ENCODE measurements around the gene DUSP5. TPM values are rescaled to one million over a fixed set of nuclear protein-coding genes. Genes with fewer than 3 reads are reported as not detected.

DUSP5 gene
- total RNA-seq, 1 experiment from 2014 or later, result 30.1 TPM

DNA sequence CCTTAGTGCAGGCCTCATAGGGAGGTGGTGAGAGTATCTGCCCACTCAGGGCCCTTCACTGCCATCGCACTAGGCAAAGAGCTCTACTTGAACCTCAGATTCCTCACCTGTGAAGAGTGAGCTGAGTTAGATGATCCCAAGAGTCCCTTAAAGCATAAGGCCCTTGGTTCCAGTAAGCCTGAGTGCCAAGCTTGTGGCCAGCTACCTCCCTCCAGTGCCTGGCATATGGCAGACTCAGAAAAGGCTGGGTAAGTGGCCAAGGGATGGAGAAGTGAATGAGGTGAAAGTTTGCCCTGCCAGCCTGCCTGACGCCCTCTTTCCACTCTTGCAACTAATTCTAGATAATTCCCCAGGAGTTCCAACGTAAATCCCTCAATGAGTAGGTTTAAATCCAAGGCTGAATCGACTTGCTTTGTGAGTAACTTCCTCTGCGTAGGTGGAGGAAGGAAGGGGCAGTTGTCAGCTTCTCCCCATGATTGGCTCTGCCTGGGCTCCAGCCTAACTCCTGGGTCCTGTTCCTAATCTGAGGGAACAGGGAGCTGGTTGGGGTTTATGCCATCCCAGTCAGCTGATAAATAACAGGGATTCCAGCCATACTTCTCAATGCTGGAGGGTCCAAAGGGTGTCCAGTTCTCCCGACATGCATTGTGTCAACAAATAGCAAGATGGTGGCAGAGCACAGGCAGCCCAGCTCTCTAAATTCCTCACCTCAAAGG, 14.2 kb downstream of the DUSP5 start:
- ATAC-seq, result no peak
- in situ Hi-C loops (cut with HindIII; ENCODE audit: low pct_unique_long_range_greater_than_20kb, low sequenced_read_pairs), result no loop called here

DNA sequence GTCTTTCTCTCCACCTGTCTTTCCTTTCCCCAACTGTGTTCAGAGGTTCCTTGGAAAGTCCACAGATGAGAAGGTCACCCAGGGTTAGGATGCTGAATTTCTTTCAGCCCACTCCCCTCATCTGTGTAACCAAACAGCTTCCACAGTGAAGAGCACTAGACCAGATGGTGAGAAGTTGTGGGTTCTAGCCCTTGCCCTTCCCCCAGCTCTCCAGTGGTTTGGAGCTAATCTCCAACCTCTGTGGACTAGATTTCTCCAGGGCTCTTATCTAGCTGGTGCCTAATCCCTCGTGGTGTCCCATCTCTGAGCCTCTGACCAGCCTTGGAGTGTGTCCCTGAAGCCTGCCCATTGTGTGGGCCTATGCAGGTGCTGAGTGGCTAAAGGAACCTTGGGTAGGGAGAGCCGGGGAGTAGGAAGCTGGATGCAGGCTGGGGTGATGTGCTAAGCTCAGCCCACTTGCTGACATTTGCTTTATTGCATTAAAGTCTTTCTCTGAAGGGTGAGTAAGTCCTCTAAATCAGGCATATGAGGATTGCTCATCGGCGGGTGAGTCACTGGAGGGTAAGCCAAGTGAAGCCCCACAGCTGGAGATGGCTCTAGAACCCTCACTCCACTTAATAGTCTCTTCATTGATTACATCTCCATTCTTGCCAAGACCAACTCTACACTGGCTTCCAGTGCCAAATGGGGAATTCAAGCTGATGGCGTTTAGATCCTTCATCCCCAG, 14.9 kb downstream of the DUSP5 start:
- no peaks in the 10 kb centered on the region for H3K27me3 ChIP-seq (ENCODE audit: control insufficient read depth, insufficient read depth, low read length)
- intact Hi-C loops (cut with micrococcal nuclease; ENCODE audit: unreplicated experiment) (no loop called here), in situ Hi-C loops (cut with HindIII; ENCODE audit: low pct_unique_long_range_greater_than_20kb, low sequenced_read_pairs) (no loop called here)
- CTCF ChIA-PET, result interaction anchor here (1.1 kb wide), 1 partner anchor 34 kb away, joined by 3 read pairs; no protein-coding TSS in a partner anchor
- ATAC-seq, result peak; percentile 67
- H3K4me1 ChIP-seq (ENCODE audit: control insufficient read depth, insufficient read depth, low read length), result peaks cover 4% of the 10 kb centered on the region; the same call in 1 of the 2 replicates
- POLR2A ChIA-PET, result no interaction called here
- H3K36me3 ChIP-seq (ENCODE audit: control insufficient read depth, insufficient read depth, low read length), result peaks cover 6% of the 10 kb centered on the region; the same call in 1 of the 2 replicates
- no peak overlapping the region for H3K27ac ChIP-seq (ENCODE audit: low read length)
- BruUV-seq (replicated peaks), result no TSS peak
- H3K4me3 ChIP-seq (ENCODE audit: low read depth in 2 of 2, low read length in 2 of 2), result no peak overlapping the region
- H3K9me3 ChIP-seq (ENCODE audit: control insufficient read depth, insufficient read depth, low read depth, low read length), result no peaks in the 10 kb centered on the region
- TF ChIP-seq, protein P1, sequence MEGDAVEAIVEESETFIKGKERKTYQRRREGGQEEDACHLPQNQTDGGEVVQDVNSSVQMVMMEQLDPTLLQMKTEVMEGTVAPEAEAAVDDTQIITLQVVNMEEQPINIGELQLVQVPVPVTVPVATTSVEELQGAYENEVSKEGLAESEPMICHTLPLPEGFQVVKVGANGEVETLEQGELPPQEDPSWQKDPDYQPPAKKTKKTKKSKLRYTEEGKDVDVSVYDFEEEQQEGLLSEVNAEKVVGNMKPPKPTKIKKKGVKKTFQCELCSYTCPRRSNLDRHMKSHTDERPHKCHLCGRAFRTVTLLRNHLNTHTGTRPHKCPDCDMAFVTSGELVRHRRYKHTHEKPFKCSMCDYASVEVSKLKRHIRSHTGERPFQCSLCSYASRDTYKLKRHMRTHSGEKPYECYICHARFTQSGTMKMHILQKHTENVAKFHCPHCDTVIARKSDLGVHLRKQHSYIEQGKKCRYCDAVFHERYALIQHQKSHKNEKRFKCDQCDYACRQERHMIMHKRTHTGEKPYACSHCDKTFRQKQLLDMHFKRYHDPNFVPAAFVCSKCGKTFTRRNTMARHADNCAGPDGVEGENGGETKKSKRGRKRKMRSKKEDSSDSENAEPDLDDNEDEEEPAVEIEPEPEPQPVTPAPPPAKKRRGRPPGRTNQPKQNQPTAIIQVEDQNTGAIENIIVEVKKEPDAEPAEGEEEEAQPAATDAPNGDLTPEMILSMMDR (IDR thresholded peaks at IDR 0.05), result no peak
- TF ChIP-seq SIN3A (IDR thresholded peaks at IDR 0.05; ENCODE audit: borderline replicate concordance, insufficient read depth, low read depth, low read length) (no peak), POLR2AphosphoS5 (IDR thresholded peaks at IDR 0.05; ENCODE audit: low read depth, low read length) (no peak), REST (IDR thresholded peaks at IDR 0.05; ENCODE audit: insufficient read depth in 1 of 2, low read depth in 2 of 2, low read length in 1 of 2) (no peak), TCF7L2 (IDR thresholded peaks at IDR 0.05; ENCODE audit: low read depth, low read length) (no peak)
- DNase-seq (ENCODE audit: low read depth, low spot score), result no peak

More for the DNA sequence above, 14.2 kb downstream of the DUSP5 start:
- ChIA-PET POLR2A (no interaction called here), CTCF (interaction anchor here (1.1 kb wide), 1 partner anchor 35 kb away, joined by 3 read pairs; no protein-coding TSS in a partner anchor)
- peaks cover 6% of the 10 kb centered on the region; the same call in 1 of the 2 replicates for H3K36me3 ChIP-seq (ENCODE audit: control insufficient read depth, insufficient read depth, low read length)
- no peak overlapping the region for H3K27ac ChIP-seq (ENCODE audit: low read length)
- no TSS peak for BruUV-seq (replicated peaks)
- peaks cover 4% of the 10 kb centered on the region; the same call in 1 of the 2 replicates for H3K4me1 ChIP-seq (ENCODE audit: control insufficient read depth, insufficient read depth, low read length)
- no peak for DNase-seq (ENCODE audit: low read depth, low spot score)
- no peaks in the 10 kb centered on the region for H3K27me3 ChIP-seq (ENCODE audit: control insufficient read depth, insufficient read depth, low read length)
- no peaks in the 10 kb centered on the region for H3K9me3 ChIP-seq (ENCODE audit: control insufficient read depth, insufficient read depth, low read depth, low read length)
- intact Hi-C loops (cut with micrococcal nuclease; ENCODE audit: unreplicated experiment), result no loop called here
- H3K4me3 ChIP-seq (ENCODE audit: low read depth in 2 of 2, low read length in 2 of 2), result no peak overlapping the region
- TF ChIP-seq POLR2AphosphoS5 (IDR thresholded peaks at IDR 0.05; ENCODE audit: low read depth, low read length) (no peak), SIN3A (IDR thresholded peaks at IDR 0.05; ENCODE audit: borderline replicate concordance, insufficient read depth, low read depth, low read length) (no peak)
- TF ChIP-seq, protein P1 (IDR thresholded peaks at IDR 0.05), result no peak
